Muscle of leg (tissue), 11 donors: ENCODE results near the gene MOSPD3. TPM values are rescaled to one million over a fixed set of nuclear protein-coding genes. Genes with fewer than 3 reads are reported as not detected.
A peak's percentile ranks its signal among the peaks of the same experiment; 100 is the strongest.
"Not testable (repeated sequence)": the region's sequence is repeated elsewhere in the genome, so short reads cannot be mapped to it uniquely, and the experiment has no call there.

Experiments
- DNase-seq: peaks from one replicate; pipeline ENCODE4 v3.0.0; 2013
- H3K27ac ChIP-seq: one replicate; pipeline ENCODE4 v1.5.1; 2013; ENCODE audit warnings: mild to moderate bottlenecking, low read length, control low read depth
- H3K27me3 ChIP-seq: one replicate; pipeline ENCODE4 v1.6.1; 2013; ENCODE audit warnings: low read length; ENCODE audit not compliant: control insufficient read depth, insufficient read depth
- H3K36me3 ChIP-seq: one replicate; pipeline ENCODE4 v1.6.1; 2013; ENCODE audit warnings: low read length; ENCODE audit not compliant: control insufficient read depth, insufficient read depth
- H3K4me1 ChIP-seq: one replicate; pipeline ENCODE4 v1.6.1; 2013; ENCODE audit warnings: low read length; ENCODE audit not compliant: control insufficient read depth, insufficient read depth
- H3K4me3 ChIP-seq: one replicate; pipeline ENCODE4 v1.5.1; 2013; ENCODE audit warnings: low read length, control low read depth
- H3K9me3 ChIP-seq: replicated peaks from 2 replicates; pipeline ENCODE4 v1.6.1; 2013; ENCODE audit warnings: low read depth, low read length; ENCODE audit not compliant: control insufficient read depth
- WGBS: methylation state at CpG from one replicate; pipeline ENCODE4 v1.1.5; 2013; ENCODE audit warnings: missing lambda C conversion rate; ENCODE audit not compliant: insufficient coverage; 5-methylcytosine and 5-hydroxymethylcytosine counted together
- polyA plus RNA-seq, 8 donors: library from polyadenylated mRNA; unstranded; fragments of 120-200 nt; gene quantifications; one replicate each; pipeline versions ENCODE4 v1.2.1 to v1.2.3, GENCODE V29; 2013; ENCODE audit warnings: inconsistent platforms in 1 of 8, low replicate concordance in 1 of 8; ENCODE audit not compliant: insufficient read length in 8 of 8, insufficient read depth in 1 of 8
- total RNA-seq: library from RNA; stranded (reverse); fragments of 120-200 nt; gene quantifications from one replicate; pipeline ENCODE4 v1.2.4, GENCODE V29; 2013

Gene MOSPD3
- total and polyA plus RNA-seq, 9 donors = 7.1 to 23.5 (median 17.5) TPM

- Histone ChIP-seq H3K4me3 (no peak overlapping the region), H3K27me3 (peaks cover 22% of the 10 kb centered on the region), H3K27ac (no peak overlapping the region), H3K9me3 (no peaks in the 10 kb centered on the region), H3K36me3 (no peaks in the 10 kb centered on the region), H3K4me1 (no peaks in the 10 kb centered on the region)
- DNase-seq = no peak
- WGBS = 79% methylated on average over 8 of the region's 10 CpGs
Observed at GRCh38 chr7:100641860-100642533, 29.7 kb downstream of the MOSPD3 start.

GRCh38 chr7:100642534-100642907, 30.2 kb downstream of the MOSPD3 start:
- WGBS = 42% methylated on average over 10 of the region's 11 CpGs
- H3K4me1 ChIP-seq = no peaks in the 10 kb centered on the region
- peaks cover 25% of the 10 kb centered on the region for H3K27me3 ChIP-seq
- H3K9me3 ChIP-seq = no peaks in the 10 kb centered on the region
- no peak overlapping the region for H3K4me3 ChIP-seq
- no peaks in the 10 kb centered on the region for H3K36me3 ChIP-seq
- no peak overlapping the region for H3K27ac ChIP-seq
- no peak for DNase-seq

- Histone ChIP-seq H3K4me3 (no peak overlapping the region), H3K4me1 (no peaks in the 10 kb centered on the region), H3K27ac (no peak overlapping the region), H3K27me3 (peaks cover 18% of the 10 kb centered on the region), H3K36me3 (no peaks in the 10 kb centered on the region), H3K9me3 (no peaks in the 10 kb centered on the region)
- WGBS = 70% methylated on average over 7 of the region's 15 CpGs
- no peak for DNase-seq
Observed at GRCh38 chr7:100649826-100650565, 37.7 kb downstream of the MOSPD3 start.

GRCh38 chr7:100654908-100655831, 42.8 kb downstream of the MOSPD3 start:
- Histone ChIP-seq H3K36me3 (no peaks in the 10 kb centered on the region), H3K27ac (no peak overlapping the region), H3K4me3 (no peak overlapping the region), H3K9me3 (no peaks in the 10 kb centered on the region), H3K27me3 (peaks cover 42% of the 10 kb centered on the region), H3K4me1 (no peaks in the 10 kb centered on the region)
- WGBS = 39% methylated on average over 10 of the region's 25 CpGs
- DNase-seq = no peak

GRCh38 chr7:100655908-100656674, 43.8 kb downstream of the MOSPD3 start, which contains the start of gene ACTL6B:
Gene ACTL6B (minus strand): TSS chr7:100656448. CDS start chr7:100656354, 94 bp downstream.
- no peak within 1 kb of the TSS for H3K27ac ChIP-seq
- H3K27me3 ChIP-seq = peaks cover 44% of the 10 kb centered on the region
- H3K4me3 ChIP-seq = no peak within 1 kb of the TSS
- no peaks in the 10 kb centered on the region for H3K9me3 ChIP-seq
- H3K4me1 ChIP-seq = no peaks in the 10 kb centered on the region
- 5% methylated on average over 61 of the region's 63 CpGs for WGBS
- no peaks in the 10 kb centered on the region for H3K36me3 ChIP-seq
- peak; percentile 74 for DNase-seq

- H3K27ac ChIP-seq, H3K9me3 ChIP-seq, H3K4me3 ChIP-seq, DNase-seq, H3K36me3 ChIP-seq, H3K4me1 ChIP-seq: not testable (repeated sequence)
- peaks cover 18% of the 10 kb centered on the region for H3K27me3 ChIP-seq
- WGBS = 82% methylated on average over 11 of the region's 12 CpGs
Observed at GRCh38 chr7:100662194-100662776, 49.9 kb downstream of the MOSPD3 start.

Other genes with a start within 250 kb of the MOSPD3 start
- 1.3 TPM for gene PILRA, start 239.1 kb upstream of the MOSPD3 start, total RNA-seq
- 1 to 10 TPM; 1.7 to 6.1 (median 2.3) TPM for gene PILRA, start 239.1 kb upstream of the MOSPD3 start, polyA plus RNA-seq
- 5.2 TPM for gene ZCWPW1, start 183.8 kb upstream of the MOSPD3 start, total RNA-seq
- gene ZCWPW1, start 183.8 kb upstream of the MOSPD3 start, polyA plus RNA-seq = 1 to 10 TPM; 4.4 to 8.9 (median 5.4) TPM
- 23.5 TPM for gene MEPCE, start 182.7 kb upstream of the MOSPD3 start, total RNA-seq
- 10 to 100 TPM; 32.4 to 44.4 (median 38.5) TPM for gene MEPCE, start 182.7 kb upstream of the MOSPD3 start, polyA plus RNA-seq
- 21.7 TPM for gene PPP1R35, start 176.0 kb upstream of the MOSPD3 start, total RNA-seq
- 10 to 100 TPM; 10.9 to 25.2 (median 15.2) TPM for gene PPP1R35, start 176.0 kb upstream of the MOSPD3 start, polyA plus RNA-seq
- gene SPACDR, start 148.3 kb upstream of the MOSPD3 start, total RNA-seq = 1.2 TPM
- 1 to 10 TPM in 7 of 8 donors, under 1 TPM in 1; 0.98 to 3.4 (median 1.6) TPM for gene SPACDR, start 148.3 kb upstream of the MOSPD3 start, polyA plus RNA-seq
- 28.9 TPM for gene TSC22D4, start 133.3 kb upstream of the MOSPD3 start, total RNA-seq
- gene TSC22D4, start 133.3 kb upstream of the MOSPD3 start, polyA plus RNA-seq = 10 to 100 TPM; 36.7 to 59.3 (median 47.9) TPM
- 1.6 TPM for gene NYAP1, start 128.6 kb upstream of the MOSPD3 start, total RNA-seq
- 1 to 10 TPM; 1.5 to 2.9 (median 2.5) TPM for gene NYAP1, start 128.6 kb upstream of the MOSPD3 start, polyA plus RNA-seq
- 6.1 TPM for gene AGFG2, start 73.3 kb upstream of the MOSPD3 start, total RNA-seq
- 10 to 100 TPM in 6 of 8 donors, 1 to 10 TPM in 2; 8.9 to 13.7 (median 12.2) TPM for gene AGFG2, start 73.3 kb upstream of the MOSPD3 start, polyA plus RNA-seq
- 0.98 TPM for gene SAP25, start 38.6 kb upstream of the MOSPD3 start, total RNA-seq
- 1 to 10 TPM; 1.5 to 8.3 (median 3.8) TPM for gene SAP25, start 38.6 kb upstream of the MOSPD3 start, polyA plus RNA-seq
- 8.9 TPM for gene LRCH4, start 26.4 kb upstream of the MOSPD3 start, total RNA-seq
- 10 to 100 TPM; 19.9 to 35.5 (median 27.9) TPM for gene LRCH4, start 26.4 kb upstream of the MOSPD3 start, polyA plus RNA-seq
- gene FBXO24, start 26.2 kb upstream of the MOSPD3 start, total RNA-seq = 0.80 TPM
- gene FBXO24, start 26.2 kb upstream of the MOSPD3 start, polyA plus RNA-seq = 1 to 10 TPM; 1.1 to 2.2 (median 1.5) TPM
- 194 TPM for gene PCOLCE, start 10.2 kb upstream of the MOSPD3 start, total RNA-seq
- 100 to 1,000 TPM; 201 to 336 (median 279) TPM for gene PCOLCE, start 10.2 kb upstream of the MOSPD3 start, polyA plus RNA-seq
- gene TFR2, start 29.0 kb downstream of the MOSPD3 start, total RNA-seq = 0.22 TPM
- gene TFR2, start 29.0 kb downstream of the MOSPD3 start, polyA plus RNA-seq = 1 to 10 TPM in 3 of 8 donors, under 1 TPM in 5; 0.64 to 2.2 (median 0.86) TPM
- not detected for gene ACTL6B, start 43.9 kb downstream of the MOSPD3 start, total RNA-seq
- under 1 TPM in 2 of 8 donors, not detected in 6; 0.19 to 0.40 TPM for gene ACTL6B, start 43.9 kb downstream of the MOSPD3 start, polyA plus RNA-seq
- gene GNB2, start 61.2 kb downstream of the MOSPD3 start, total RNA-seq = 49.5 TPM
- gene GNB2, start 61.2 kb downstream of the MOSPD3 start, polyA plus RNA-seq = 100 to 1,000 TPM; 146 to 202 (median 154) TPM
- gene GIGYF1, start 81.7 kb downstream of the MOSPD3 start, total RNA-seq = 16.7 TPM
- 10 to 100 TPM; 22.4 to 37.5 (median 29.9) TPM for gene GIGYF1, start 81.7 kb downstream of the MOSPD3 start, polyA plus RNA-seq
- gene POP7, start 93.6 kb downstream of the MOSPD3 start, total RNA-seq = 31.6 TPM
- 10 to 100 TPM; 23.5 to 28.1 (median 25.1) TPM for gene POP7, start 93.6 kb downstream of the MOSPD3 start, polyA plus RNA-seq
- not detected for gene EPO, start 107.9 kb downstream of the MOSPD3 start, total RNA-seq
- under 1 TPM in 5 of 8 donors, not detected in 3; 0.07 to 0.40 (median 0.18) TPM for gene EPO, start 107.9 kb downstream of the MOSPD3 start, polyA plus RNA-seq
- not detected for gene ZAN, start 121.1 kb downstream of the MOSPD3 start, total RNA-seq
- gene ZAN, start 121.1 kb downstream of the MOSPD3 start, polyA plus RNA-seq = under 1 TPM in 1 of 8 donors, not detected in 7; 0.05 TPM
- gene EPHB4, start 215.0 kb downstream of the MOSPD3 start, total RNA-seq = 44.6 TPM
- 10 to 100 TPM; 39.0 to 74.9 (median 55.9) TPM for gene EPHB4, start 215.0 kb downstream of the MOSPD3 start, polyA plus RNA-seq
- gene SLC12A9, start 240.2 kb downstream of the MOSPD3 start, total RNA-seq = 9.7 TPM
- gene SLC12A9, start 240.2 kb downstream of the MOSPD3 start, polyA plus RNA-seq = 10 to 100 TPM; 14.2 to 25.4 (median 18.4) TPM